GM19023 (cell line): ENCODE results near the gene RGS12.

ENCODE experiments used
- ATAC-seq: cut with Tn5 transposase; IDR thresholded peaks from one replicate; pipeline ENCODE4 v1.9.1; 2021; ENCODE audit warnings: mild to moderate bottlenecking, moderate library complexity; ENCODE audit not compliant: unreplicated experiment

Gene RGS12

GRCh38 chr4:3307486-3307885 is 14.7 kb downstream of the RGS12 start:
- ATAC-seq = no peak

- ATAC-seq = no peak
Observed at GRCh38 chr4:3307891-3308575, 15.2 kb downstream of the RGS12 start.

- ATAC-seq = no peak
Observed at GRCh38 chr4:3308691-3309090, 15.9 kb downstream of the RGS12 start.

GRCh38 chr4:3310301-3311094 is 17.7 kb downstream of the RGS12 start:
- ATAC-seq = no peak

- no peak for ATAC-seq
Observed at GRCh38 chr4:3311095-3311372, 18.2 kb downstream of the RGS12 start.

- no peak for ATAC-seq
Observed at GRCh38 chr4:3311489-3312171, 18.8 kb downstream of the RGS12 start.

GRCh38 chr4:3312362-3312761 is 19.5 kb downstream of the RGS12 start:
- ATAC-seq = no peak

GRCh38 chr4:3313139-3313538 is 20.3 kb downstream of the RGS12 start:
- no peak for ATAC-seq

GRCh38 chr4:3313556-3314228 is 20.9 kb downstream of the RGS12 start:
- no peak for ATAC-seq

- no peak for ATAC-seq
Observed at GRCh38 chr4:3314706-3315260, 22.0 kb downstream of the RGS12 start.

- ATAC-seq = no peak
Observed at GRCh38 chr4:3315566-3315965, 22.7 kb downstream of the RGS12 start.

- no peak for ATAC-seq
Observed at GRCh38 chr4:3316146-3316545, 23.3 kb downstream of the RGS12 start.

- ATAC-seq = no peak
Observed at GRCh38 chr4:3317011-3317655, 24.3 kb downstream of the RGS12 start.

- no peak for ATAC-seq
Observed at GRCh38 chr4:3317656-3318211, 24.9 kb downstream of the RGS12 start.

- ATAC-seq = no peak
Observed at GRCh38 chr4:3318561-3319021, 25.8 kb downstream of the RGS12 start.

GRCh38 chr4:3320361-3321023 is 27.7 kb downstream of the RGS12 start:
- ATAC-seq = no peak

- ATAC-seq = no peak
Observed at GRCh38 chr4:3321295-3321889, 28.6 kb downstream of the RGS12 start.

GRCh38 chr4:3322059-3322550 is 29.3 kb downstream of the RGS12 start:
- no peak for ATAC-seq

GRCh38 chr4:3323071-3323481 is 30.3 kb downstream of the RGS12 start:
- no peak for ATAC-seq
